ENCODE measurements around the gene NCAN.
A peak's percentile ranks its signal among the peaks of the same experiment; 100 is the strongest.

Gene NCAN

DNA sequence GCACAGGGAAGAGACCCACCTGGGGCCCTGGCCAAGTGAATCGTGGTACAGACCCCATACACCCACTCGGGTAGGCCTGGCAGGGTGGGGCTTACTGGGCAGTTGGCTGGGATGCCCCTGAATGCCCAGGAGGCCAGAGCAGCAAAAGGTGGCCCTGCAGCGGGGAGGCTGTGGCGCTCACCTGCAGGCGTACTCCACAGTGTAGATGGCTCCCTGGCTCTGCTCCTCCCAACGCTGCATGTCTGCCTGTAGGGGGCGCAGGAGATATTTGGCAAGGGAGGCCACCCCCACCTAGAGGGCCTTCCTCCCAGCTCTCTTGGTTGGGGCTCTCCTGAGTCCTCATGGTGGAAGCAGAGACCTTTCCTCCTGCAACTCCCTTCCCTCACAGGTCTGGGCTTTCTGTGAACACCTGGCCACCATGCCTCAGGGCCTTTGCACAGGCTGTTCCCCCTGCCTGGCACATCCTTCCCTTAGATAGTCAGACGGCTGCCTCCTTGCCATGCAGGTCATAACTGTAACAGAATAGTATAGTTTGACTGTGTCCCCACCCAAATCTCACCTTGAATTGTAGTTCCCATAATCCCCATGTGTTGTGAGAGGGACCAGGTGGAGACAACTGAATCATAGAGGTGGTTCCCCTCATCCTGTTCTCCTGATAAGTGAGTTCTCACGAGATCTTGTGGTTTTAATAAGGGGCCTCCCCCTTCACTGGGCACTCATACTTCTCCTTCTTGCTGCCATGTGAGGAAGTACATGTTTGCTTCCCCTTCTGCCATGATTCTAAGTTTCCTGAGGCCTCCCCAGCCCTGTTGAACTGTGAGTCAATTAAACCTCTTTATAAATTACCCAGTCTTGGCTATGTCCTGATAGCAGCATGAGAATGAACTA lies 25.7 kb upstream of the NCAN start:
- no peak overlapping the region for H3K4me3 ChIP-seq (ENCODE audit: low read length)
- TF ChIP-seq CTCF (conservative IDR thresholded peaks at IDR 0.05; ENCODE audit: low read length) = peak; percentile 52
- DNase-seq (ENCODE audit: low read depth) = peak; percentile 16

DNA sequence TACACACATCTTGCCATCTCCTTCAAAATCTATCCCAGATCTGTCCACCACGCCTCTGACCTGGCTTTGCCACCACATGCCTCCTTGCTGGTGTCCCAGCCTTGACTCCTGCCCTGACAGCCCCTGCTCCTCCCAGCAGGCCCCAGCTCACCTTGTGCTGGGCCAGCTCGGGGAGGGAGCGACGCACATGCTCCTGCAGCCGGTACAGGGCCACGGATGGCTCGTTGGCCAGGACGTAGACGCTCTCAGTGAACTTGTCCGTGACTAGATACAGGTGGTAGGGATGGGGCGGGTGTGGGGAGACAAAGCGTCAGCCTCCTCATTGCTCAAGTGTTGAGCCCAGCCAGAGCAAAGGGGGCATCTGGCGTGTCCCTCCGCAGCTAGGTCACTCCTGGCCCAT lies 25.0 kb upstream of the NCAN start:
- H3K4me3 ChIP-seq (ENCODE audit: low read length) = no peak overlapping the region
- no peak for DNase-seq (ENCODE audit: low read depth)
- no peak for TF ChIP-seq CTCF (conservative IDR thresholded peaks at IDR 0.05; ENCODE audit: low read length)

DNA sequence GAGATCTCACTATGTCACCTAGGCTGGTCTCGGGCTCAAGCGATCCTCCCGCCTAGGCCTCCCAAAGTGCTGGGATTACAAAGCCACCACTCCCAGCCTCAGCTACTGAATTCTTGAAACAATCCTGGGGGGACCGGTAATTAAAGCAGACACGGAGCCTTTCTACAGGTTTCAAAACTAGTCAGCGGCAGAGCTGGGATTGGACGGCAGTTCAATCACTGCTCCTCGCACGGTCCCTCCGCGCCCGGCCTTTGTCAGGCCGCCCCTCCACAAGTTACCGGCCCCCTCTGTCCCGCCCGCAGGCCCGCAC lies 20.0 kb upstream of the NCAN start:
- H3K4me3 ChIP-seq (ENCODE audit: low read length) = peak overlapping the region; percentile 99
- TF ChIP-seq CTCF (conservative IDR thresholded peaks at IDR 0.05; ENCODE audit: low read length) = no peak
- no peak for DNase-seq (ENCODE audit: low read depth)

- DNase-seq (ENCODE audit: low read depth) = peak; percentile 98
- no peak for TF ChIP-seq CTCF (conservative IDR thresholded peaks at IDR 0.05; ENCODE audit: low read length)
- peak within 1 kb of the TSS; percentile 99 for H3K4me3 ChIP-seq (ENCODE audit: low read length)
Measured at GRCh38 chr19:19192078-19192882, 19.5 kb upstream of the NCAN start, which contains the start of the genes BORCS8 and RFXANK. TSS of gene BORCS8 (minus strand) at chr19:19192152. CDS start at chr19:19192117, 35 bp downstream. TSS of gene RFXANK (plus strand) at chr19:19192258. CDS start at chr19:19193947, 1,689 bp downstream.

GRCh38 chr19:19192910-19193423 lies 18.8 kb upstream of the NCAN start:
- no peak for DNase-seq (ENCODE audit: low read depth)
- TF ChIP-seq CTCF (conservative IDR thresholded peaks at IDR 0.05; ENCODE audit: low read length) = no peak

DNA sequence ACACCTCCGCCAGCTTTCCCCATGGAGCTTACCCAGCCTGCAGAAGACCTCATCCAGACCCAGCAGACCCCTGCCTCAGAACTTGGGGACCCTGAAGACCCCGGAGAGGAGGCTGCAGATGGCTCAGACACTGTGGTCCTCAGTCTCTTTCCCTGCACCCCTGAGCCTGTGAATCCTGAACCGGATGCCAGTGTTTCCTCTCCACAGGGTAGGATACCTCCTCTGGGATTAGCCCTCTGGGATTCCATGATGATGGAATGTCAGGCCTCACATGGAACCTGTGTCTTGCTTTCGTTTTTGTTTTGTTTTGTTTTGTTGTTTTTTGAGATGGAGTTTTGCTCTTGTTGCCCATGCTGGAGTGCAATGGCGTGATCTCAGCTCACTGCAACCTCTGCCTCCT lies 17.8 kb upstream of the NCAN start:
- H3K4me3 ChIP-seq (ENCODE audit: low read length) = peak overlapping the region; percentile 99; the same call in 1 of the 2 replicates
- DNase-seq (ENCODE audit: low read depth) = no peak
- no peak for TF ChIP-seq CTCF (conservative IDR thresholded peaks at IDR 0.05; ENCODE audit: low read length)

More at GRCh38 chr19:19192910-19193423, 18.8 kb upstream of the NCAN start:
- H3K4me3 ChIP-seq (ENCODE audit: low read length) = peak overlapping the region; percentile 99
